ENCODE measurements around the gene FZD4. TPM values are rescaled to one million over a fixed set of nuclear protein-coding genes. Genes with fewer than 3 reads are reported as not detected.
"Not testable (repeated sequence)": the region's sequence is repeated elsewhere in the genome, so short reads cannot be mapped to it uniquely, and the experiment has no call there.

FZD4 gene
- total RNA-seq, 2 donors from 2014 or later = 0.31 to 0.56 TPM

DNA sequence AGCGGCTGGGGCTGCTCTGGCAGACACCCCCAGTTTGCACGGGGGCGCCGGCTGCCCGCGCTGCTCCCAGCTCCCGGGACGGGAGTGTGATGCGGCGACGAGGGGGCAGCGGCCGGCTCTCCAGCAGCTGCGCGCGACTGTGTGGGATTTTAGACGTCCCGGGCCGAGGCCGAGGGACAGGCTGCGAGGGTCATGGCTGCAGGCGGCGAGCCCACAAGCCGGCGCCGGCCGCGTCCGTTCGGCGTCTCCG is 159 bp downstream of the FZD4 start:
- Mint-ChIP-seq H3K27ac (no peak overlapping the region), H3K4me1 (ENCODE audit: low read depth) (peaks cover 21% of the 10 kb centered on the region), H3K36me3 (ENCODE audit: insufficient read depth in 2 of 2) (peaks cover 0 to 2% of the 10 kb centered on the region in 2 donors), H3K4me3 (peak overlapping the region; percentile 15 to 56), H3K27me3 (ENCODE audit: low read depth) (peaks cover 70% of the 10 kb centered on the region), H3K9me3 (no peaks in the 10 kb centered on the region)
- DNase-seq = no peak
- ATAC-seq (replicated peaks in 1 of 2) = no peak

DNA sequence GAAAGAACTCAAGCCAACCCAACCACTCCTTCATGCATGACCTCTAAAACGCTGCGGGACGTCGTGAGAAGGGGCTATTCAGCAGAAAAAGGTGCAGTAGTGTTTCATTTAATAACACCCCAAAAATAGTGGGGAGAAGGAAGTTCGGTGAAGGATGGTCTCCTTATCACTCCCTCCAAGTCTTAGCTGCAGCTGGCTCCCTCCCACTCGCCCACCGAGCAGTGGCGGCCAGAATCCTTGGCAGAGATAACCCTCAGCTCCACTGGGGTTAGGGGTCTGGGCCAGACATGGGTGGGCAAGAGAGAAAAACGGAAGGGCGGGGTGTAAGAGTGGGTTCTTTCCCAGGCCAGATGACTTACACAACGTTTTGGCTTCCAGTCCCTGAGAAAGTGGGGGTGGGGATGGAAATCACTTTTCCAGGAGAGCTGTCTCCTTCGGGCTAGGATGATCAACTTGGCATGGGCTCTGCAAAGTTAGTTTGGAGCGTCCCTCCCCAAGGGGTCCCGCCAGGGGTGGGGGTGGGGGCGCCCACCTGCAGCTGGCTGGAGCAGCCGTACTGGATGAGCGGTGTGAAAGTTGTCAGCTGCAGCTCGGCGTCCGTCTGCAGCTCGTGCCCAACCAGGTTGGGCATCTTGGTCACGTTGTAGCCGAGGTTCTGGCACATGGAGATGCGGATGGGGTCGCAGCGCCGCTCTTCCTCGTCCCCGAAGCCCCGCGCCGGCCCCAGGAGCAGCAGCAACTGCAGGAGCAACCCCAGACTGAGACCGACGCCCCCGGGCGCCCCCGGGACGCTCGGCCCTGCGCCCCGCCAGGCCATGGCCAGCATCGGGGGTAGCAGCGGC is 705 bp downstream of the FZD4 start:
- peak in 1 of 2 donors; percentile 1 for ATAC-seq (replicated peaks in 1 of 2)
- Mint-ChIP-seq H3K27ac (no peak overlapping the region), H3K9me3 (no peaks in the 10 kb centered on the region), H3K36me3 (ENCODE audit: insufficient read depth in 2 of 2) (peaks cover 0 to 2% of the 10 kb centered on the region in 2 donors), H3K27me3 (ENCODE audit: low read depth) (peaks cover 64% of the 10 kb centered on the region), H3K4me1 (ENCODE audit: low read depth) (peaks cover 21% of the 10 kb centered on the region), H3K4me3 (peak overlapping the region; percentile 75)
- peak in 1 of 2 donors; percentile 2 for DNase-seq

DNA sequence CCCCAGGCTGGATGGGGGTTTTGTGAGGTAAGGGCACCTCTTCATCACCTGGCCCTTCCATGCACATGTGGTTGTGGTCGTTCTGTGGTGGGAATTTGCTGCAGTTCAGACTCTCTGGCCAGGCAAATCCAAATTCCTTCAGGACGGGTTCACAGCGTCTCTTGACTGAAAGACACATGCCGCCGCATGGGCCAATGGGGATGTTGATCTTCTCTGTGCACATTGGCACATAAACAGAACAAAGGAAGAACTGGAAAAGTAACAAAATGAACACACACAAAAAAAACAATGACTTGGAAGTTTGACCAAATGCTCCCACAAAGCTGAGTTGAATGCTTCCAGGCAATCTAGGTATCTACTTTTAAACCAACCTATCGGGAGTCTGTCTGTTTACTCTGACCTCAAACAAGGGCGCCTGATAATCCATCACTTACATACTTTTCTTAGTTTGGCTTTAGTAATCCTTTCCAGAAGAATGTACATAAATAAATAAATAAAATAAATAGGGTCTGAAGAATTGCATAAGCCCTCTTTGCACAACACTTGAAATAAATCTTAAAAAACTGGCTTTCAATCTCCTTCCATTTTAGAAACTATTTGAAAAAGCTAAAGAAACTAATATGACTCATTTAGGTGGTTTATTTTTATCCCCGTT is 2.8 kb downstream of the FZD4 start:
- Mint-ChIP-seq H3K36me3 (ENCODE audit: insufficient read depth in 2 of 2) (peaks cover 0 to 2% of the 10 kb centered on the region in 2 donors), H3K4me1 (ENCODE audit: low read depth) (peaks cover 21% of the 10 kb centered on the region), H3K9me3 (no peaks in the 10 kb centered on the region), H3K27ac (no peak overlapping the region), H3K4me3 (no peak overlapping the region), H3K27me3 (ENCODE audit: low read depth) (peaks cover 53% of the 10 kb centered on the region)
- no peak for ATAC-seq (replicated peaks in 1 of 2)
- no peak for DNase-seq

DNA sequence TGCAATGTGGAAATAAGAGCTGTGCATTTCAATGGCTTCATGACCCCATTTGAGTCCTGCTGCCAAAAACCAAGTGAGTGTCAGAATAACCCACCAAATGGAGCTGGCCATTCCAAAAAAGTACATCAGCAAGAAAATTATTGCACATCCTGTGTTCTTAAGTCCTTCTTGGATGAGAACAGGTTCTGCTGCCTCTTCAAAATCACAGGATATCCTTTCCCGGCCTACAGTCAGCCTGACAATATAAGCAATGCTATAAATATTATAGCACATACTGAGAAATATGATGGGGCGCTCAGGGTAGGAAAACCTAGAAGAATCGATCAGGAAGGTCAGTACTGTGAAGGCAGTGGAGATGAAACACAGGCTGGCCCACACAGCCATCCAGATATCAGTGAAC is 3.5 kb downstream of the FZD4 start:
- ATAC-seq (replicated peaks in 1 of 2) = no peak
- no peak overlapping the region for H3K4me3 Mint-ChIP-seq
- peaks cover 0 to 2% of the 10 kb centered on the region in 2 donors for H3K36me3 Mint-ChIP-seq (ENCODE audit: insufficient read depth in 2 of 2)

DNA sequence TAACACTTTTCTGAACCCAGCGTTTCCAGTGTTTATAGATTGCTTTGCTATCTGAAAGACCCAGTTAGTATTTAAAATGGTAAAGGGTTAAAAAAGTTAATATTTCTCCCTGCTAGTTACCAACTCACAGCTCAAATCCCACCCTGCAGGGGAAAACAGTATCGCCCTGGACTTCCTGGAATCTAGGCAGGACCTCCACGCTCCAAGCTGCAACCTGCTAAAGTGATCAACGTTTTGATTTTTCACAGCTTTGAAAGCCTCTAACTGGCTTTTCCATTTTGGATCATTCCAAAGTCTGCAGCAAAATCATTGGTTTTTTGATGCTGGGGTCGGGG is 4.6 kb downstream of the FZD4 start:
- peaks cover 36% of the 10 kb centered on the region for H3K27me3 Mint-ChIP-seq (ENCODE audit: low read depth)
- peaks cover 0 to 1% of the 10 kb centered on the region in 2 donors for H3K36me3 Mint-ChIP-seq (ENCODE audit: insufficient read depth in 2 of 2)
- H3K4me1 Mint-ChIP-seq (ENCODE audit: low read depth) = peaks cover 13% of the 10 kb centered on the region
- H3K9me3 Mint-ChIP-seq = no peaks in the 10 kb centered on the region
- no peak overlapping the region for H3K4me3 Mint-ChIP-seq
- no peak overlapping the region for H3K27ac Mint-ChIP-seq
- no peak for DNase-seq
- ATAC-seq (replicated peaks in 1 of 2) = no peak

More for the DNA sequence above, 3.5 kb downstream of the FZD4 start:
- Mint-ChIP-seq H3K9me3 (no peaks in the 10 kb centered on the region), H3K27ac (no peak overlapping the region), H3K27me3 (ENCODE audit: low read depth) (peaks cover 47% of the 10 kb centered on the region), H3K4me1 (ENCODE audit: low read depth) (peaks cover 21% of the 10 kb centered on the region)
- DNase-seq = no peak

DNA sequence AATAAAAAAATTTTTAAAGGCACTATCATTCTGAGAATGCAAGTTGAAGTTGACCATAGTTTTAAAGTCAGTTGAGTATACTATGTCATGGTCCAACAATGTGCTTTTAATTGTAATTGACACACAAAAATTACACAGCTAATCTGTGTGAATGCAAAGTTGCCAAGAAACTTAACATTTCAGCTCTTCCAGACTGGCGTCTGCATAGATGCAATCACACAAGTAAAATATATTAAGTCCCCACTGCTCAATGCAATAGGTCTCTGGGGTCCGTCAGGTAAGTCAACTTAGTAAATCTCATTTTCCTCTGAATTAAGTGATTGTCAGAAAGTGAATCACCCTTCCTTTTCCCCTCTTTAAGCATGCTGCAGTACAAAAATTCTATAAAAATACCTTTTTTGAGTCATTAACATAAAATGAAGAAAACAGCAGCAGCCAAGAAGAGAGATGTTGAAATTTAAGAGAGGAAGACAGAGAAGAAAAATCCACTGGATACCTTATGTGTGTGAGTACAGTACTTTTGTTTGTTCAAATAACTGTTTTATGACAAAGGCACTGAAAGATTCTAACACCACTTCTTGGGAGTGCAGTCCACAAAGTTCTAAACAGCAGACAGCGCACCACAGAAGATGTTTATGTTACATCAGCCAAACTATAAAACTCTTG is 5.1 kb downstream of the FZD4 start:
- Mint-ChIP-seq H3K36me3 (ENCODE audit: insufficient read depth in 2 of 2) (no peaks in the 10 kb centered on the region), H3K4me1 (ENCODE audit: low read depth) (peaks cover 10% of the 10 kb centered on the region), H3K27ac (no peak overlapping the region), H3K4me3 (no peak overlapping the region), H3K9me3 (no peaks in the 10 kb centered on the region), H3K27me3 (ENCODE audit: low read depth) (peaks cover 33% of the 10 kb centered on the region)
- DNase-seq (no peak), ATAC-seq (replicated peaks in 1 of 2) (no peak)

DNA sequence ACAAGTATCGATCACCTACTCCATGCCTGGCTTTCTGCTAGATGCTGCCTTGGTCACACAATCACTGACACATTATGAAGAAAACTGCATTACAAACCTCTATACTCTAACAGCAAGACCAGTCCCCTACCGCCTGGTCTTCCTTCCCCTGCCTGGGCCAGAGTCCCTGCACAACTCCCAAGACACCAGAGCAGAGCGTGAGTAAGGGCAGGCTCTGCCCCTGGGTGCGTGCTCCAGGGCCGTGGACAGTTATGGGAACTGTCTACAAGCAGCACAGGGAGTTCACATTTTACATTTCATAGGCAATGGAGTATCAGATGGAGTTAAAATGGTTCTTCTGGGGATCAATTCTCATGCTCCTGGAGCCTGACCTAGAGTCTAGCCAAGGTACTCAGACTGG is 6.5 kb downstream of the FZD4 start:
- Mint-ChIP-seq H3K9me3 (no peaks in the 10 kb centered on the region), H3K27ac (no peak overlapping the region), H3K4me3 (no peak overlapping the region), H3K27me3 (ENCODE audit: low read depth) (peaks cover 23% of the 10 kb centered on the region), H3K4me1 (ENCODE audit: low read depth) (no peaks in the 10 kb centered on the region), H3K36me3 (ENCODE audit: insufficient read depth in 2 of 2) (no peaks in the 10 kb centered on the region)
- no peak for DNase-seq
- no peak for ATAC-seq (replicated peaks in 1 of 2)

DNA sequence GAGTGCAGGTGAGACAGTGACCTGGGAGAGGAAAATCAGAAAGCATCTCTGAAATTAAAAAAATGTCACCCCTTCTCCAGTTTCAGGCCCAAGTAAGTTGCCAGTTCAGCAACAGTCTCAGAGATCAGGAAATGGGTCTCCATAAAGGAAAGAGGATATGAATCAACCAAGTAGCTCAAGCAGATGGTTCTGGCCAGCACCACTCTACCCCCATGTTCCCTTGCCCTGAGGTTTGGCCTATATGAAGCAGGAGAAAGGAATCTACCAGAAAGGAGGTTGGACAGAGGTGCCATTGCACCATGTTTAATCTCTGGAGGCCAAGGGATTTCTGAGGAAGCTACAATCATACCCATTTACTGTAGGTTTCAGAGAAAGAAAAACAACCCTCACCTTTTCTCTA is 7.7 kb downstream of the FZD4 start:
- DNase-seq (no peak), ATAC-seq (replicated peaks in 1 of 2) (no peak)
- Mint-ChIP-seq H3K9me3 (no peaks in the 10 kb centered on the region), H3K27ac (no peak overlapping the region), H3K4me3 (no peak overlapping the region), H3K4me1 (ENCODE audit: low read depth) (no peaks in the 10 kb centered on the region), H3K27me3 (ENCODE audit: low read depth) (peaks cover 12% of the 10 kb centered on the region), H3K36me3 (ENCODE audit: insufficient read depth in 2 of 2) (no peaks in the 10 kb centered on the region)

DNA sequence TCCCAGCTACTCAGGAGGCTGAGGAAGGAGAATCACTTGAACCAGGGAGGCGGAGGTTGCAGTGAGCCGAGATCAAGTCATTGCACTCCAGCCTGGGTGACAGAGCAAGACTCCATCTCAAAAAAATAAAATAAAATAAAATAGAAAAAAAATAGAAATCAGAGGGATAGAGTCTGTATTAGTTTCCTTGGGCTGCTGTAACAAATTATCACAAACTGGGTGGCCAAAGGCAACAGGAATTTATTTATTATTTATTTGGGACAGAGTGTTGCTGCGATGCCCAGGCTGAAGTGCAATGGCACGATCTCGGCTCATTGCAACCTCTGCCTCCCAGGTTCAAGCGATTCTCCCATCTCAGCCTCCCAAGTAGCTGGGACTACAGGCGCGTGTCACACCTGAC is 11.7 kb downstream of the FZD4 start:
- DNase-seq; H3K9me3 Mint-ChIP-seq; H3K4me3 Mint-ChIP-seq; H3K27me3 Mint-ChIP-seq (ENCODE audit: low read depth); H3K36me3 Mint-ChIP-seq (ENCODE audit: insufficient read depth in 2 of 2); ATAC-seq (replicated peaks in 1 of 2); H3K27ac Mint-ChIP-seq; H3K4me1 Mint-ChIP-seq (ENCODE audit: low read depth): not testable (repeated sequence)

DNA sequence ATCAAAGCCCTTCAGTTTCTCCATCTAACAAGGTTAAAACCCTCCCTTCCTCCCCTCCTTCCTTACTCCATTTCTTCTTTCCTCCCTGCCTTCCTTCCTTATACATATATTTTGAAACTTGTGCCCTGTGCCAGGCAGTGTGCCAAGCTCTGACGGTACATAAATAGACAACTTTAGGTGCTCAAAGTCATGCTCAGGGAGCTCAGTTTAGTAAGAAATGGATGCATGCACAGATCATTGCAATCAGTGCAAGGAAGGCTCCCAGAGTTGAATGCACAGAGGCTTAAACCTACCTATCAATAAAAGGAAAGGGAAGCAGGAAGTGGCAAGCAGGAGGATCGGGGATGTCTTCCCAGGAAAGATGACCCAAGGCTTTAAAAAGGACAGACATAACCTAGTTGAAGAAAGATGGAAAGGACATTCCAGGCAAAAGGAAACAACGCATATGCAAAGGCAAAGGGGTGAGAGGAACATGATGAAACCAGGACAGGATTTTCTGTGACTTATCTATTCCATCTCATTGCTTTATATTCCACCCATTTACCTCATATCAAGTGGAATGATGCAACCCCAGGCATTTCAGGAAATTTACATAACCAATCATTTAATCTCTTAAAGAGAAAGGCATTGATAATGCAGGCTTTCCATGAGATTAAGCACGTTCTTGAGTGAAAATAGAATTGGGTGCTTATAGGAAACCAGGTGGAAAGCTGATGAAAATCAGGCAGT is 13.2 kb downstream of the FZD4 start:
- H3K4me3 Mint-ChIP-seq = no peak overlapping the region
- H3K27ac Mint-ChIP-seq = no peak overlapping the region
- H3K9me3 Mint-ChIP-seq = no peaks in the 10 kb centered on the region
- no peaks in the 10 kb centered on the region for H3K4me1 Mint-ChIP-seq (ENCODE audit: low read depth)
- DNase-seq (no peak), ATAC-seq (replicated peaks in 1 of 2) (no peak)
- peaks cover 9% of the 10 kb centered on the region for H3K27me3 Mint-ChIP-seq (ENCODE audit: low read depth)
- no peaks in the 10 kb centered on the region for H3K36me3 Mint-ChIP-seq (ENCODE audit: insufficient read depth in 2 of 2)

DNA sequence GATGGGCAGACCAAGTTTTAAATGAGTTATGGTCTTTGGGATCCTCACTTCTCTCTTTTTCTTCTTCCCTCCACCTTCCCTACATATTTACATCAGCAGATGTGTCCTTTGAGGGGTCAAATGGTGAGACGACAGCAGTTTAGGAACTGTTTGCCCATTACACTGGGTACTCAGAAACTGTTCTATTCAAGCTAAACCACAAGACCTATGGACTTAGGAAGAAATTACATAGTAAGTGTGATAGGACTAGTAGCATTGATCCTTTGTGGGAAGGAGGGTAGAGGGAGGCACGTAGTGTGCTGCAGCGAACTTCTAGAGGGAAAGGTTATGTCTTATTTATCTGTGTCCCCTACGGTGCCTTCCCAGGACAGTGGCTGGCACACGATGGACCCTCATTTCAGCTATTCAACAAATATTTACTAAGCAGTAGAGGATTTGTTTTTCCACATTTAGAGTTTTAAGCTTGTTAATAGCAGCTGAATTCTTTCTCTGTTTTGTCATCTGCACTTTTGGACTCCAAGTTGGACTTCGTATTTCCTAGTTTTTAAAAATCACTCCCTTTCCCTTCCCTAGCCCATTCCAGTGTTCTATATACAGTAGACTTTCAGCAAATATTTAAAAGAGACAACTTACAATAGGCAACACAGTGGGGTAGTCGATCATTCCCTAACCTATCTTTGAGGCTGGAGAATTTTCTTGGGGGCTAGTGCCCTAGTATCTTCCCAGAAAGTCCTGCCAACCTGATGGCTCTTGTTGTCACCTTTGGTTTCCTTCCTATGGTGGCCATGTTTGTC is 13.9 kb downstream of the FZD4 start:
- DNase-seq (no peak), ATAC-seq (replicated peaks in 1 of 2) (no peak)
- Mint-ChIP-seq H3K27me3 (ENCODE audit: low read depth) (peaks cover 9% of the 10 kb centered on the region), H3K27ac (no peak overlapping the region), H3K4me1 (ENCODE audit: low read depth) (no peaks in the 10 kb centered on the region), H3K9me3 (no peaks in the 10 kb centered on the region), H3K36me3 (ENCODE audit: insufficient read depth in 2 of 2) (no peaks in the 10 kb centered on the region), H3K4me3 (no peak overlapping the region)

DNA sequence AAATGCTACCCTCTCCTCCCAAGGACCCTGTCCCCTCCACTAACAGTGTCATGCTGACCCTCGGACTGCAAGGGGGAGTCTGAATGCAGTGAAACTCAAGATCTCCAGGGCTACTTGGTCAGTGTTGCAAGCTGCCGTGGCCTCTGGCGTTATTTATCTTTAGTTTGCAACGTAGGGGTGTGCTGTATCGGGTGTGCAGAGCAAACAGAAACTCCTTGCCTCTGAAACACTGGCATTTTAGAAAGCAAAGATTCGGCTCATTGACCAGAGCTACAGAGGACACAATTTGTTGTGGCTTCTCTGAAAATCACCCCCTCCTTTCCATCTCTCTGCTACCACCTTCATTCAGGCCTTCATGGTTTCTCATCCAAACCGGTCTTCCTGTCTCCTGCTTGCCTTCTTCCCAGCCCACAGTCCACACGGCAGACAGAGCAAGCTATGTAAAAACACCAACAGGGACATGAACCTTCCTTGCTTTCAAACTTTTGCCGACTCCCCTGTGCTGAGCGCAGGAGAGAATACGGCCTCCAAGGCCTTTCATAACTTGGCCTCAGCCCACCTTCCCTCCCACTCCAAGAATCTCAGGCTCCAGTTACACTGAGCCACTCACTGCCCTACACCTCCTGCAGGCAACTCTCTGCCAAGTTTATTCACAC is 14.9 kb downstream of the FZD4 start:
- Mint-ChIP-seq H3K27me3 (ENCODE audit: low read depth) (peaks cover 9% of the 10 kb centered on the region), H3K4me3 (no peak overlapping the region)

More for the DNA sequence above, 14.9 kb downstream of the FZD4 start:
- ATAC-seq (replicated peaks in 1 of 2) (no peak), DNase-seq (no peak)
- H3K9me3 Mint-ChIP-seq = no peaks in the 10 kb centered on the region
- H3K27ac Mint-ChIP-seq = no peak overlapping the region
- no peaks in the 10 kb centered on the region for H3K4me1 Mint-ChIP-seq (ENCODE audit: low read depth)
- H3K36me3 Mint-ChIP-seq (ENCODE audit: insufficient read depth in 2 of 2) = no peaks in the 10 kb centered on the region
